HCT116 (cell line): ENCODE measurements around the gene MERTK. TPM values are rescaled to one million over a fixed set of nuclear protein-coding genes. Genes with fewer than 3 reads are reported as not detected.

Experiments used
- ATAC-seq: fragments of 200-7000 bp; cut with Tn5 transposase; 2 replicates; pipeline ENCODE4 v1.9.1; 2020; ENCODE audit warnings: mild to moderate bottlenecking, moderate library complexity
- BruUV-seq: library from RNA; stranded (reverse); fragments of 400-500 nt; replicated peaks from 2 replicates; lab custom pipeline; 2021; lab: Mats Ljungman, UMichigan
- CTCF ChIA-PET: fragments of 300-600 bp; sonication (Branson Sonifier 250); formaldehyde crosslinking; loops from one replicate; lab custom pipeline; 2021; ENCODE audit warnings: antibody characterized with exemption; lab: Charles Lee
- POLR2A ChIA-PET: fragments of 300-600, 350-600 bp; sonication (Branson Sonifier 250); formaldehyde crosslinking; loops from one replicate; lab custom pipeline; 2021; ENCODE audit warnings: antibody characterized with exemption; lab: Charles Lee
- RAD21 ChIA-PET, 2 experiments: fragments of 300-600 bp; sonication (Branson Sonifier 250); formaldehyde crosslinking; loops; one replicate each; lab custom pipeline; 2023; ENCODE audit warnings: low total read pairs in 2 of 2; ENCODE audit not compliant: uncharacterized antibody in 2 of 2, unreplicated experiment in 2 of 2, low non-redundant PET in 1 of 2; lab: Charles Lee
- DNase-seq: peaks from one replicate; pipeline ENCODE4 v3.0.0-alpha.2; 2010; ENCODE audit warnings: low read depth, low spot score
- H2AFZ ChIP-seq: fragments of 200-600 bp; shearing (Covaris generic), sonication (generic); 2 replicates; pipeline ENCODE4 v1.6.1; 2017; ENCODE audit warnings: low read depth, mixed run types, mixed read lengths, antibody characterized with exemption, low read length; ENCODE audit not compliant: poor library complexity, severe bottlenecking
- H3K27ac ChIP-seq: 2 replicates; pipeline ENCODE4 v1.5.1; 2012; ENCODE audit warnings: low read depth, low read length
- H3K27me3 ChIP-seq: fragments of 200-600 bp; sonication (generic); 2 replicates; pipeline ENCODE4 v1.6.1; 2016; ENCODE audit warnings: mixed run types, low read length, mixed read lengths; ENCODE audit not compliant: insufficient read depth
- H3K36me3 ChIP-seq, 2 experiments: fragments of 200-500 bp in 1 of 2; fragments of 200-600 bp in 1 of 2; sonication (Bioruptor generic) in 1 of 2; sonication (generic) in 1 of 2; 2 replicates each; pipeline versions ENCODE4 v1.5.1 to v1.6.1; 2014 to 2016; ENCODE audit warnings: low read length in 2 of 2, inconsistent platforms in 1 of 2, mixed read lengths in 1 of 2, mixed run types in 1 of 2; ENCODE audit not compliant: insufficient read depth in 2 of 2, control insufficient read depth in 1 of 2
- H3K4me1 ChIP-seq, 2 experiments: fragments of 200-600 bp in 1 of 2; sonication (generic) in 1 of 2; 2 replicates each; pipeline versions ENCODE4 v1.5.1 to v1.6.1; 2012 to 2017; ENCODE audit warnings: low read length in 2 of 2, inconsistent platforms in 1 of 2, mild to moderate bottlenecking in 1 of 2, mixed read lengths in 1 of 2, mixed run types in 1 of 2, moderate library complexity in 1 of 2; ENCODE audit not compliant: insufficient read depth in 2 of 2, control insufficient read depth in 1 of 2
- H3K4me2 ChIP-seq: fragments of 200-600 bp; sonication (generic); 2 replicates; pipeline ENCODE4 v1.6.1; 2017; ENCODE audit warnings: mixed run types, low read length, mixed read lengths
- H3K4me3 ChIP-seq, 2 experiments: fragments of 200-600 bp in 1 of 2; sonication (generic) in 1 of 2; replicated peaks in 1 of 2; 2 replicates each; pipeline ENCODE4 v1.5.1; 2011 to 2016; ENCODE audit warnings: low read length in 2 of 2, control low read depth in 1 of 2, low read depth in 1 of 2, mild to moderate bottlenecking in 1 of 2, mixed read lengths in 1 of 2, mixed run types in 1 of 2
- H3K79me2 ChIP-seq: fragments of 200-600 bp; sonication (generic); 2 replicates; pipeline ENCODE4 v1.6.1; 2017; ENCODE audit warnings: mild to moderate bottlenecking, mixed run types, low read length, moderate library complexity, mixed read lengths; ENCODE audit not compliant: insufficient read depth
- H3K9ac ChIP-seq: fragments of 200-600 bp; sonication (generic); 2 replicates; pipeline ENCODE4 v1.6.1; 2016; ENCODE audit warnings: low read length, mixed read lengths
- H3K9me2 ChIP-seq: fragments of 200-600 bp; sonication (generic), shearing (Covaris generic); 2 replicates; pipeline ENCODE4 v1.6.1; 2017; ENCODE audit warnings: mixed run types, mild to moderate bottlenecking, moderate library complexity; ENCODE audit not compliant: insufficient read depth
- H3K9me3 ChIP-seq, 2 experiments: fragments of 200-500 bp in 1 of 2; fragments of 200-600 bp in 1 of 2; sonication (Bioruptor generic) in 1 of 2; sonication (generic) in 1 of 2; 2 replicates each; pipeline ENCODE4 v1.6.1; 2014 to 2017; ENCODE audit warnings: low read length in 2 of 2, mixed read lengths in 2 of 2, inconsistent platforms in 1 of 2, low read depth in 1 of 2, mild to moderate bottlenecking in 1 of 2, mixed run types in 1 of 2, moderate library complexity in 1 of 2; ENCODE audit not compliant: control insufficient read depth in 1 of 2, insufficient read depth in 1 of 2
- H4K20me1 ChIP-seq: fragments of 200-600 bp; sonication (generic), shearing (Covaris generic); 2 replicates; pipeline ENCODE4 v1.6.1; 2017; ENCODE audit warnings: mixed run types, mild to moderate bottlenecking, moderate library complexity; ENCODE audit not compliant: insufficient read depth
- CBX3 ChIP-seq: IDR thresholded peaks from 2 replicates; pipeline ENCODE4 v1.6.1; 2012; ENCODE audit warnings: low read depth
- CEBPB ChIP-seq: IDR thresholded peaks from 2 replicates; pipeline ENCODE4 v1.6.1; 2012; ENCODE audit warnings: low read depth
- EGR1 ChIP-seq: IDR thresholded peaks from 2 replicates; pipeline ENCODE4 v1.6.1; 2012; ENCODE audit warnings: low read depth
- ELF1 ChIP-seq: IDR thresholded peaks from 2 replicates; pipeline ENCODE4 v1.6.1; 2012; ENCODE audit warnings: low read depth, borderline replicate concordance
- EZH2 ChIP-seq: fragments of 200-600 bp; sonication (generic); IDR thresholded peaks from 2 replicates; pipeline ENCODE4 v1.6.1; 2017; ENCODE audit warnings: antibody characterized with exemption, mixed run types
- EZH2phosphoT487 ChIP-seq: fragments of 200-600 bp; IDR thresholded peaks from 2 replicates; pipeline ENCODE4 v1.6.1; 2018; ENCODE audit warnings: antibody characterized with exemption, borderline replicate concordance
- JUND ChIP-seq: IDR thresholded peaks from 2 replicates; pipeline ENCODE4 v1.6.1; 2012
- POLR2A ChIP-seq: IDR thresholded peaks from 2 replicates; pipeline ENCODE4 v1.7.0; 2011; ENCODE audit warnings: borderline replicate concordance; ENCODE audit not compliant: insufficient read depth, insufficient read length; ENCODE audit errors: extremely low read depth
- RAD21 ChIP-seq: IDR thresholded peaks from 2 replicates; pipeline ENCODE4 v1.6.1; 2012; ENCODE audit warnings: low read depth, mild to moderate bottlenecking
- SP1 ChIP-seq: IDR thresholded peaks from 2 replicates; pipeline ENCODE4 v1.6.1; 2012; ENCODE audit warnings: low read depth
- YY1 ChIP-seq: IDR thresholded peaks from 2 replicates; pipeline ENCODE4 v1.6.1; 2011; ENCODE audit warnings: low read length, low read depth, moderate library complexity, mild to moderate bottlenecking; ENCODE audit not compliant: insufficient replicate concordance; ENCODE audit errors: extremely low read depth
- ZNF274 ChIP-seq: fragments of 200-500 bp; sonication (Bioruptor generic); IDR thresholded peaks from 2 replicates; pipeline ENCODE4 v1.6.1; 2014; ENCODE audit warnings: mild to moderate bottlenecking, low read depth, low read length, inconsistent platforms
- intact Hi-C: fragments of 100-400 bp; cut with micrococcal nuclease; formaldehyde crosslinking; loops from 2 replicates; pipeline ENCODE4 v1.10.0; 2022
- total RNA-seq: library from RNA; stranded (reverse); gene quantifications from one replicate; pipeline ENCODE4 v1.2.1, GENCODE V29; 2021; ENCODE audit not compliant: unreplicated experiment
- TF ChIP-seq, protein P1 (sequence below): IDR thresholded peaks from 2 replicates; pipeline ENCODE4 v1.6.1; 2012; ENCODE audit warnings: low read depth
- TF ChIP-seq, protein P2 (sequence below): IDR thresholded peaks from 2 replicates; pipeline ENCODE4 v1.6.1; 2012
- TF ChIP-seq, protein P3 (sequence below): IDR thresholded peaks from 2 replicates; pipeline ENCODE4 v1.6.1; 2012
- TF ChIP-seq, protein P4 (sequence below), 3 experiments: fragments of 200-600 bp in 1 of 3; sonication (generic) in 1 of 3; IDR thresholded peaks in 2 of 3; conservative IDR thresholded peaks in 1 of 3; 2 replicates each; pipeline ENCODE4 v1.5.1; 2012 to 2017; ENCODE audit warnings: low read depth in 2 of 3, low read length in 2 of 3, antibody characterized with exemption in 1 of 3, borderline replicate concordance in 1 of 3, control low read depth in 1 of 3, mild to moderate bottlenecking in 1 of 3, mixed read lengths in 1 of 3, mixed run types in 1 of 3, moderate library complexity in 1 of 3; ENCODE audit not compliant: insufficient read depth in 1 of 3

MERTK gene
- total RNA-seq, 1 experiment from 2014 or later = 5.7 TPM

DNA sequence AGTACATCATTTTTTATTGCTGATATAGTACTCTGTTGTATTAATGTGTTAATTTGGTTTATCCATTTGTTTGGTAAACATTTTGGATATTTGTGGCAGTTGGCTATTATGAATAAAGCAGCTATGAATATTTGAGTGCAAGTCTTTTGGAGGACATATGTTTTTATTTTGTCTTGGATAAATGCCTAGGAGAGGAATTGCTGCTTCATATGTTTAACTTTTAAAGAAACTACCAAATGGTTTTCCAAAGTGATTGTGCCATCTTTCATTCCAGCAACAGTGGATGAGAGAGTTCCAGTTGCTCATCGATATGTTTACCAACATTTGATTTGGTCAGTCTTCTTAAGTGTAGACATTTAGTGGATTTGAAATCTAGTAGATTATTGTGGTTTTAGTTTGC, 51.8 kb downstream of the MERTK start:
- H3K27ac ChIP-seq = no peak overlapping the region
- no peaks in the 10 kb centered on the region for H3K9me3 ChIP-seq
- no peak overlapping the region for H3K4me2 ChIP-seq
- ChIA-PET RAD21 (interaction anchor here in 1 of 2 experiments (0.6 kb wide), 1 partner anchor 19 kb away, joined by 6 read pairs; no protein-coding TSS in a partner anchor), POLR2A (no interaction called here)
- no TSS peak for BruUV-seq
- H4K20me1 ChIP-seq = no peaks in the 10 kb centered on the region
- ATAC-seq = no peak
- no peaks in the 10 kb centered on the region for H3K27me3 ChIP-seq
- no peaks in the 10 kb centered on the region for H3K79me2 ChIP-seq
- H2AFZ ChIP-seq = no peak overlapping the region
- no peak overlapping the region for H3K4me3 ChIP-seq
- H3K9me2 ChIP-seq = no peaks in the 10 kb centered on the region
- TF ChIP-seq EZH2phosphoT487 = no peak
- no peak for TF ChIP-seq EGR1
- TF ChIP-seq POLR2A = no peak
- TF ChIP-seq JUND = no peak
- TF ChIP-seq ELF1 = no peak
- TF ChIP-seq, protein P1, sequence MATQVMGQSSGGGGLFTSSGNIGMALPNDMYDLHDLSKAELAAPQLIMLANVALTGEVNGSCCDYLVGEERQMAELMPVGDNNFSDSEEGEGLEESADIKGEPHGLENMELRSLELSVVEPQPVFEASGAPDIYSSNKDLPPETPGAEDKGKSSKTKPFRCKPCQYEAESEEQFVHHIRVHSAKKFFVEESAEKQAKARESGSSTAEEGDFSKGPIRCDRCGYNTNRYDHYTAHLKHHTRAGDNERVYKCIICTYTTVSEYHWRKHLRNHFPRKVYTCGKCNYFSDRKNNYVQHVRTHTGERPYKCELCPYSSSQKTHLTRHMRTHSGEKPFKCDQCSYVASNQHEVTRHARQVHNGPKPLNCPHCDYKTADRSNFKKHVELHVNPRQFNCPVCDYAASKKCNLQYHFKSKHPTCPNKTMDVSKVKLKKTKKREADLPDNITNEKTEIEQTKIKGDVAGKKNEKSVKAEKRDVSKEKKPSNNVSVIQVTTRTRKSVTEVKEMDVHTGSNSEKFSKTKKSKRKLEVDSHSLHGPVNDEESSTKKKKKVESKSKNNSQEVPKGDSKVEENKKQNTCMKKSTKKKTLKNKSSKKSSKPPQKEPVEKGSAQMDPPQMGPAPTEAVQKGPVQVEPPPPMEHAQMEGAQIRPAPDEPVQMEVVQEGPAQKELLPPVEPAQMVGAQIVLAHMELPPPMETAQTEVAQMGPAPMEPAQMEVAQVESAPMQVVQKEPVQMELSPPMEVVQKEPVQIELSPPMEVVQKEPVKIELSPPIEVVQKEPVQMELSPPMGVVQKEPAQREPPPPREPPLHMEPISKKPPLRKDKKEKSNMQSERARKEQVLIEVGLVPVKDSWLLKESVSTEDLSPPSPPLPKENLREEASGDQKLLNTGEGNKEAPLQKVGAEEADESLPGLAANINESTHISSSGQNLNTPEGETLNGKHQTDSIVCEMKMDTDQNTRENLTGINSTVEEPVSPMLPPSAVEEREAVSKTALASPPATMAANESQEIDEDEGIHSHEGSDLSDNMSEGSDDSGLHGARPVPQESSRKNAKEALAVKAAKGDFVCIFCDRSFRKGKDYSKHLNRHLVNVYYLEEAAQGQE = no peak
- no peak for TF ChIP-seq CBX3
- no peak for TF ChIP-seq CEBPB
- TF ChIP-seq, all 23 proteins: peak for 0
- no peak overlapping the region for H3K9ac ChIP-seq
- CTCF ChIA-PET = no interaction called here
- H3K4me1 ChIP-seq = peaks cover 22 to 26% of the 10 kb centered on the region in 2 experiments
- intact Hi-C loops = no loop called here
- DNase-seq = no peak
- H3K36me3 ChIP-seq = no peaks in the 10 kb centered on the region; a peak in 1 of 4 replicates

DNA sequence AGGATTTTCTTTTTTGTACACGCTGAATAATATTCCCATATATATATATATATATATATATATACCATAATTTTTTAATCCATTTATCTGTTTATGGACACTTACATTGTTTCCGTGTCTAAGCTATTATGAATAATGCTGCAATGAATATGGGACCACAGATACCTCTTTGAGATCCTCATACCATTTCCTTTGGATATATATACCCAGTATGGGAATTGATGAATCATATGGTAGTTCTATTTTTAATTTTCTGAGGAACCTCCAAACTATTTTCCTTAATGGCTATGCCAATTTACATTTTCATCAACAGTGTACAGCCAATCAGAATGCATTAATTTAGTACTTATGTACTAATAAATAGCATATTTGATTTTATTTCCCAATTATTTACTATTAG, 53.1 kb downstream of the MERTK start:
- BruUV-seq = no TSS peak
- Histone ChIP-seq H3K36me3 (no peaks in the 10 kb centered on the region; a peak in 1 of 4 replicates), H3K79me2 (no peaks in the 10 kb centered on the region), H3K9me3 (no peaks in the 10 kb centered on the region), H2AFZ (no peak overlapping the region), H4K20me1 (no peaks in the 10 kb centered on the region), H3K27me3 (no peaks in the 10 kb centered on the region), H3K9me2 (no peaks in the 10 kb centered on the region), H3K4me3 (no peak overlapping the region), H3K4me2 (no peak overlapping the region), H3K4me1 (peaks cover 9 to 14% of the 10 kb centered on the region in 2 experiments), H3K9ac (no peak overlapping the region), H3K27ac (no peak overlapping the region)
- ChIA-PET CTCF (no interaction called here), POLR2A (no interaction called here), RAD21 (no interaction called here)
- intact Hi-C loops = no loop called here
- DNase-seq = no peak
- no peak for ATAC-seq
- no peak for TF ChIP-seq SP1
- TF ChIP-seq, protein P2, sequence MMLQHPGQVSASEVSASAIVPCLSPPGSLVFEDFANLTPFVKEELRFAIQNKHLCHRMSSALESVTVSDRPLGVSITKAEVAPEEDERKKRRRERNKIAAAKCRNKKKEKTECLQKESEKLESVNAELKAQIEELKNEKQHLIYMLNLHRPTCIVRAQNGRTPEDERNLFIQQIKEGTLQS = no peak
- TF ChIP-seq, protein P3, sequence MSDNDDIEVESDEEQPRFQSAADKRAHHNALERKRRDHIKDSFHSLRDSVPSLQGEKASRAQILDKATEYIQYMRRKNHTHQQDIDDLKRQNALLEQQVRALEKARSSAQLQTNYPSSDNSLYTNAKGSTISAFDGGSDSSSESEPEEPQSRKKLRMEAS = no peak
- TF ChIP-seq RAD21 = no peak
- no peak for TF ChIP-seq EZH2
- TF ChIP-seq ELF1 = no peak
- TF ChIP-seq, protein P4, sequence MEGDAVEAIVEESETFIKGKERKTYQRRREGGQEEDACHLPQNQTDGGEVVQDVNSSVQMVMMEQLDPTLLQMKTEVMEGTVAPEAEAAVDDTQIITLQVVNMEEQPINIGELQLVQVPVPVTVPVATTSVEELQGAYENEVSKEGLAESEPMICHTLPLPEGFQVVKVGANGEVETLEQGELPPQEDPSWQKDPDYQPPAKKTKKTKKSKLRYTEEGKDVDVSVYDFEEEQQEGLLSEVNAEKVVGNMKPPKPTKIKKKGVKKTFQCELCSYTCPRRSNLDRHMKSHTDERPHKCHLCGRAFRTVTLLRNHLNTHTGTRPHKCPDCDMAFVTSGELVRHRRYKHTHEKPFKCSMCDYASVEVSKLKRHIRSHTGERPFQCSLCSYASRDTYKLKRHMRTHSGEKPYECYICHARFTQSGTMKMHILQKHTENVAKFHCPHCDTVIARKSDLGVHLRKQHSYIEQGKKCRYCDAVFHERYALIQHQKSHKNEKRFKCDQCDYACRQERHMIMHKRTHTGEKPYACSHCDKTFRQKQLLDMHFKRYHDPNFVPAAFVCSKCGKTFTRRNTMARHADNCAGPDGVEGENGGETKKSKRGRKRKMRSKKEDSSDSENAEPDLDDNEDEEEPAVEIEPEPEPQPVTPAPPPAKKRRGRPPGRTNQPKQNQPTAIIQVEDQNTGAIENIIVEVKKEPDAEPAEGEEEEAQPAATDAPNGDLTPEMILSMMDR (IDR thresholded peaks at IDR 0.05 in 2 of 3, conservative IDR thresholded peaks at IDR 0.05 in 1 of 3; ENCODE audit: borderline replicate concordance in 1 of 3, insufficient read depth in 1 of 3, low read depth in 2 of 3, low read length in 2 of 3) = no peak
- no peak for TF ChIP-seq POLR2A
- no peak for TF ChIP-seq ZNF274
- TF ChIP-seq CBX3 = no peak
- TF ChIP-seq YY1 = no peak
- no peak for TF ChIP-seq CEBPB
